GM21390 (cell line): Measurements from ENCODE around the gene NPSR1.
"Not testable (repeated sequence)": the region's sequence is repeated elsewhere in the genome, so short reads cannot be mapped to it uniquely, and the experiment has no call there.

ENCODE experiments used
- ATAC-seq: cut with Tn5 transposase; IDR thresholded peaks from one replicate; pipeline ENCODE4 v1.9.1; 2021; ENCODE audit not compliant: unreplicated experiment

NPSR1 gene

DNA sequence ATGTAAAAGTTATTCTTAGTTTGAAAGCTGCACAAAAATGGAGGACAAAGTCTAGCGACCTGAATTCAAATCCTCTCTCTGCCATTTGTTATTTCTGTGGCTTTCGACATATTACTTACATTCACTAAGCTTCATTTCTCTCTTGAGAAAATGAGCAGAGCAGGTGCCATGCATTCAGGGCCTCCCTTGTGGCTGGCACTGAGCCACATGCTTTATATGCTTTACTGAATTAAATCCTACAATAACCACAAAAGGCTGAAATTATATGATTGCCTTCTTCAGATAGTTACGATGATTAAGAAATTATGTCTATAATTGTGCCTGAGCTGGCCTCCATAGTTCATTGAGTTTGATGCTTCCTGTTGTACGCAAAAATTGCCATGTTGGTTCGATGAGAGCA, 98.7 kb downstream of the NPSR1 start:
- no peak for ATAC-seq

DNA sequence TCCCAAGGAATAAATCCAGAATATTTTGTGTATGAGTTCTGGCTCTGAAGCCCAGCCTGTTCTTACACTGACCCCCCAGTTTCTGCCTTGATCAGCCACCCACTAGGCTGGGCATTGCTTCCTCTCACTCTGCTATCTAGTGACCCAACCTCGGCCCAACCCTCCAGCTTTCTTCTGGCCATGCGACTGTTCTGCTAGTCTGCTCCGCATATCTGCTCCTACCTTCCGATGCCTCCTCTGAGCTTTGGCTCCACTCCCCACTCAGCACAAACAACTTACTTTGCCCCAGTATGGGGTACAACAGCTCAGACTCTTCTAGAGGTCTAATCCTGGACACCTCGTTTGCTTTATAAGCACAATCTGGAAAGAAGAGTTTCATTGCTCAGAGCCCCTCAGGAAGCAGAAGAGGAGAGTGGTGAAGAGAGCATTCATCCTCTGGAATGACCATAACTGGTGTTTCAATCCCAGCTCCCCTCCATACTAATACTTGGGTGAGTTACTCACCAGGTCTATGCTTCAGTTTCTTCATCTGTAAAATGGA, 99.6 kb downstream of the NPSR1 start:
- ATAC-seq: no peak

DNA sequence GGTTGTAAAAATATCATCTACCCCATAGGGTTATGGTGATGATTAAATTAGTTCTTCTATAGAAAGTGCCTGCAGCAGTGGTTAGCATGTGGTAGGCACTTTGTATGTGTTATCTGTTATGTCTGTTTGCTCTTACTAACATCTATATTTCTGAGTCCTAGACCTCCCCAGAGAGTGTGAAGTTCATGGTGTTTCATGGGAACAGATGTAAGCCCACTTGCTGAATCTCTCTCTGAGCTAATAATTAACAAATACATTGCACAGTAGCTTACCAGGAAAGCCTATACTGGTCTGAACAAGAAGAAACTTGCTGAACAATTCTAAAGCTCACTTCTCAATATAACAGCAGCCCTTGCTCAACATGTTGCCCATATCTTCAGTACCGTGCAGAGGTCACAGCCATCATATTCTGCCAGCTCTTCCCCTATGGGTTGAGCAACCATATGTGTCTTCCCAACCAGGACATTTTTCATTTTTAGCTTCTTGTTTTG, 100.1 kb downstream of the NPSR1 start:
- no peak for ATAC-seq

DNA sequence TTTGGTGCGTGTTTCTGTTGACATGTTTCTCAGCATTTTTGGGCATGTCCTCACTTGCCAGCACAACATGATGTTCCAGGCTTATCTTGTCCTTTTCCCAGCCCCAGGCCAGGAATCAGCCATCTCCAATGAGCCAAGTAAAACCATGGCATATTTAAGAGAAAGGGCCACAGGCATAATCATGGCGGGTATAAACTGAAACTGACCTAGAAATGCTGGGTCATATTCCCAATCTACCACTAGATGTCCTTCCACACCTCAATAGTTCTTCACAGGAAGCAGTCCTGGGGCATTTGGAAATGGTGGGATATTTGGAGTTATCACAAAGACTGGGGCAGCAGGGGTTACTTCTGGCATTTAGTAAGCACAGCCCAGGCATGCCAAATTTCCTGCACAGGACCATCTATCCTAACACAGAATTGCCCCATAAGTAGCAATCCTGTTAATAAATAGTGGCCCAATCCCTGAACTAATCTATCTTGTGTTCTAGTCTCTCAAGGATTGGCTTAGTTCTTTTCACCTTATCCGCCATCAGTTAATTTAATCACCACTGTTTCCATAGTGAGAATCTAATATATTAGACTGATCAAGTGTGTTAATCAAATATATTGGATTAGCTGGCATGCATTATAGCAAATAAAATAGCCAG, 101.6 kb downstream of the NPSR1 start:
- peak; percentile 55 for ATAC-seq

DNA sequence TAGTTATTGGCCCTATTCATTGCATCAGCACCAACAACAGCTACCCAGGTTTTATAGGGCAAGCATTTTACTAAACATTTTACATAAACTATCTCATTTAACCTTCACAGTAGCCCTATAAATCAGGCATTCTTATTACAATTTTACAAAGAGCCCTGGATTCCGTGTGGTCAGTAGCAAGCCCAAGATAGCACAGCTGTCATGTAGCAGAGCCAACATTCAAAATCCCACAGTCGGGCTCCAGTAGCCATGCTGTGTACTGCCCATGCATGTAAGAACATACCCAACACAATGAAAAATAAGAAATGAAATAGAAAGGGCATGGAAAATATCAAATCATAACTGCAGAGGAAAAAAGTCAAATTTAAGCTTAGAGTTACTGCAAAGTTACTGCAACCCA, 102.3 kb downstream of the NPSR1 start:
- no peak for ATAC-seq

DNA sequence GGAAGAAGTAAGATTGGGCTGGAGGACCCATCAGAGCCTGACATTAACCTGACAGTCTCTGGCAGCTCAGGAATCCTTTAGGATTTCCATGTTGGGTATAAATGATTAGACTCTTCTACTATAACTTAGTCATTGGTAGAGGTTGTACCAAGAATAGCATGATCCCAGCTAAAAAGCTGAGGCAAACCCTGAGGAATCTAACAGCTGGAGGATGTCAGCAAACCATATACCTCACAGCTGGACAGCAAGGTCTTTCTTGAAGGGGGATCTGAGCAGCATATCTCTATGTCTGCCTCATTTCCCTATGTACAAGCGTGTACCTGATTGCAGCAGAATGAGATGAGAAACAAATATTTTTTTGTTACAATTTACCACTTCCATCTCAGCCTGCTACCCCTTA, 103.2 kb downstream of the NPSR1 start:
- no peak for ATAC-seq

DNA sequence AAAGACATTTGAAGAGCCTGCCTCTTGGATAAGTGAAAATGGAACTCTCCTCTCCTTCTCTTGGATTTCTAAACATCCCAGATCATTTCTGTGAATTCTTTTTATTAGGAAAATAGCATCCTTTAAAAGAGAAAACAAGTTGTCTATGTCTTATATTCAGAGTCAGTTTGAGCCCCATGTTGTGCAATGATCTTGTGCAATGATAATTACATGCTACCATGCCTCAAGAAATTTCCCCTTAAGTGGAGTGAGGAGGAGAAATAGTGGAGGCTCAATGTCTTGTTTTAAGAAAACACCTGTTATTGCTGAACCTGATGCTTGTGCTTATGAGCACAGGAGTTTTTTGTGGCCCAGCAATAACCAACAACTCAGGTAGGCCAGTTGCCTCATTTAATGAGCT, 103.6 kb downstream of the NPSR1 start:
- ATAC-seq: no peak

DNA sequence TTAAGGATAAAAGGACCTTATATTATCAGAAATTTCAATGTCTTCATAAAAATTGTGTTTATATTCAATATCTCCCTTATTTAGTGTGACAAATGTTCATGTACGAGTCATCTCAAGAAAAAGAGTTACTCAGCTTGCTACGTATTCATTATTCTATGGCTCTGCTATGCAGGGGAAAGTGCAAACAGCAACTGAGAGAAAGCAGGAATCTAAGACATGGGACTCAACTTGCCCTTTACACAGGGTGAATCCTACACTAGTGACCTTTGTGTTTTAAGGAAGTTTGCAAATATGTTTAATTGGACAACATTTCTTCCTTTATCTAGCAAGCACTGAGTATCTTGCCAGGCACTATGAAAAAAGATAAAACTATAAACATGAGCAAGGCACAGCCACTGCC, 104.7 kb downstream of the NPSR1 start:
- no peak for ATAC-seq

DNA sequence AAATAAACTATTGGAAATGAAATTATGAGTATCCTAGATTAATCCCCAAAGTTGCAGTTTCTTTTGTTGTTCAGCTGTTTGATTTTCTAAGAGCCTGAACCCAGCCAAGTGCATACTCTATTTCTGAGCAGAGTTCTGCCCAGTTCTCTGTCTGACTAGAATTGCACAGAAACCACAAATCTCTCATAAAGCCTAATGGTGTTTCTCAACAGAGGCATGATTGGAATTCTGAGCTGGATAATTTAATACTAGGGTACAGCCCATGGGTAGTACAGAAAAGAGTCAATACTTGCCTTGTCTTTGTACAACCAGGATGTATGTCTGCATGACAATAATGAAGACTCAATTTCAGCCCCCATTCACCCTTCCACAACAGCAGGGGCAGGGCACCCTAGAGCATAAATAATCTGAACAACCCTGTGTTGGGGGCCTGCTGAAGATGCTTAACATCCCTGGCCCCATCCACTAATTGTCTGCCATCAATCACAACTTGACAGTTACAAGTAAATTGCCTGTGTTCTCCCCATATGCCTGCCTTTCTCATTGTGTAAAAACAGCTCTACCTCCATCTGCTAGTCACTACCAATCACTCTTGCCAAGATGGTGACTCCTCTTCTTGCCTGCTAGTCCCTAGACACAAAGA, 114.4 kb downstream of the NPSR1 start:
- ATAC-seq: no peak

DNA sequence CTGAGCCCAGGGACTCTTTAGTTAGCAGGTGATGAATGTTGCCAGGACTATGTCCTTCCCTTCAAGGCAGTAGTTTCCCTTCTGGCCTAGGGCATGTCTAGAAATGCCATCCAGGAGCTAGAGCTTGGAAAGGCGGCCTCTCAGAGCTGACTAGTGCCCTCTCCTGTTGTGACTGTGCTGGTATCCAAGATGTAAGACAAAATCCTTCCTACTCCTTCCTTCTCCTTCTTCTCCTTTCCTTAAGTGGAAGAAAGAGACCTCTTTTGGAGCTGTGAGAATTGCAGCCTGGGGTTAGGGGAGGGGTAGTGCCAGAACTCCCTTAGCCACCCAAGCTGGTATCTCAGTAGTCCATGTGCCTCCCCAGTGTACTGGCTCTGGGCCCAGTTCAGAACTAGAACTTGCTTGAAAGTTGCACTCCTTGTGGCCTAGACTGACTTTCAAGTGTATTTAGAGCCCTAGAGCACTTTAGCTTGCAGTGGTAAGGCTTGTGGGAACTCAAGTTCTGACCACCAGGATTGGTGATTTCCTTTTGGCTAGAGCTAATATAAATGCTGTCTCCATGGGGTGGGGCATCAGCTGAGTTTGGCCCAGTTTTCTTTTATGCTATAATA, 118.8 kb downstream of the NPSR1 start:
- no peak for ATAC-seq

DNA sequence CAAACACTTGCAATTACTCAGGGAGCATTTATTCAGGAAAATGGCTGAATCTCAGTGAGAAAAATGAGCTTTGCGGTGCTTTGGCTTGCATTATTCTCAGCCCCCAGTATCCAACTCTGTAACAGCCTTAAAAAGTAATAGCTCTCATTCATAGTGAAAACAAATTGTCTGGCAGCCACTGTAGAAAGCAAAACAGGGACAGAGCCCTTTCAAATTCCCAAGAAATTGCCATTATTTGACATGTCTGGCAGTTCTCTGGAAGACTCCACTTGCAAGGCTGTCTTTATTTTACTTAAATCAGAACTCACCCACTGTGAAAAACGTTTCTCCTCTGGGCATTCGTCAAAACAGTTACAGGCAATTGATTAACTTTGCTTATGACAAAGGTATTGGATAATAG, 122.5 kb downstream of the NPSR1 start:
- no peak for ATAC-seq

DNA sequence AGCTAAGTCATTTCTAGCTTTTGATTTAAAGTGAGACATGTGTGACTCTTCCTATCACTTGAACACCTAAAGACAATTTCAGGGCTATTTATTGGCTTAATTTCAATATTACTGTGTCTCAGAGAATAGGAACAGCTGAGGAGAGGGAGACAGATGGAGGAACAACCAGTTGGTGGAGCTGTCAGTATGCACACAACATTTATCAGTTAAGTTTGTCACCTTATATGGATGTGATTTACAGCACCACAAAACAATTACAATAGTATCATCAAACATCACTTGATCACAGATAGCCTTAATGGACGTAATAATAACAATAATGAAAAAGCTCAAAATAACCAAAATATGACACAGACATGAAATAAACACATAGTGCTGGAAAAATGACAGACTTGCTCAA, 129.6 kb downstream of the NPSR1 start:
- ATAC-seq: no peak

DNA sequence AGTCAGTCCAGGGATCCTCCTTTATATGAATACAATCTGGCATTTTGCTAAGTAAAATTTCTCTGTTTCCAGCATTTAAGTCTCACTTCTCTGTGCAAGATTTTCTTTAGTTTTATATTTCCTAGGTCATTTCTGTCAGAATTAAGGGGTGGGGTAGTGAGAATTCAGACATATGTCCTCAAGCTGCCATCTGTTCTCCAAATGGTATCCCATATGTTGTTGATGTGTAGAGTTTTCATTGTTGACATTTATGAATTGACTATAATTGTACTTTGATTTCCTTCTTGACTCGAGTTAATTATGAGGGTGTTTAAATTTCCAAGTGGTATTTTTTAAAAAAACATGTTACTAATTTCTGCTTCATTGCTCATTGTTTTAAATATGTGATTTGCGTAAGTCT, 148.8 kb downstream of the NPSR1 start:
- ATAC-seq: no peak

DNA sequence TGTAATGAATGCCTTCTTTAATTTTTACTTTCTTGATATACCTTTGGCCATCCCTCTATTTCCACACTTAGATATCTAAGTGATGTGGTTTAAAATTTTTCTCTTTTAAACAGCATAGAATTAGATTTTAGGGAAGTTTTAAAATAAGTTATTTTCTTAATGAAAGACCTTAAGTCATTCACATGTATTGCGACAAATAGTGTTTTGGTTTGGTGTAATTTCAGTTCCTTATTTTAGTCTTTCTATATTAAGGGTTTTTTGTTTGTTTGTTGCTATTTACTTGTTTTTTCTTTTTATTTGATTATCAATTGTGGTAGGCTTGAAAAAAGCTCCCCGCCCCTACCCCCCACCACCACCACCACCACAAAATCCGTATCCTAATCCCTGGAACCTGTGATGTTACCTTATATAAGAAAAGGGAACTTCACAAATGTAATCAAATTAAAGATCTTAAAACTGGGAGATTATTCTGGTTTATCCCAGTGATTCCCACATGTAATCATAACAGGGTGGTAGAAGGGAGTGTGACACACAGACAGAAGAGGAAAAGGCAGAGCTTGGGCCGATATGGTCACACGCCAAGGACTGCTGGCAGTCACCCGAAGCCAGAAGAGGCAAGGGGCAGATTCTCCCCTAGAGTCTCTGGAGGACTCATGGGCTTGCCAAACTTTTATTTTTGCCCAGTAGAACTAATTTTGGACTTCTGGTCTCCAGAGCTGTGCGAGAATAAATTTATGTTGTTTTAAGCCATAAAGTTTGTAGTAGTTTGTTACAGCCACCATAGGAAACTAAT, 149.7 kb downstream of the NPSR1 start:
- ATAC-seq: no peak

DNA sequence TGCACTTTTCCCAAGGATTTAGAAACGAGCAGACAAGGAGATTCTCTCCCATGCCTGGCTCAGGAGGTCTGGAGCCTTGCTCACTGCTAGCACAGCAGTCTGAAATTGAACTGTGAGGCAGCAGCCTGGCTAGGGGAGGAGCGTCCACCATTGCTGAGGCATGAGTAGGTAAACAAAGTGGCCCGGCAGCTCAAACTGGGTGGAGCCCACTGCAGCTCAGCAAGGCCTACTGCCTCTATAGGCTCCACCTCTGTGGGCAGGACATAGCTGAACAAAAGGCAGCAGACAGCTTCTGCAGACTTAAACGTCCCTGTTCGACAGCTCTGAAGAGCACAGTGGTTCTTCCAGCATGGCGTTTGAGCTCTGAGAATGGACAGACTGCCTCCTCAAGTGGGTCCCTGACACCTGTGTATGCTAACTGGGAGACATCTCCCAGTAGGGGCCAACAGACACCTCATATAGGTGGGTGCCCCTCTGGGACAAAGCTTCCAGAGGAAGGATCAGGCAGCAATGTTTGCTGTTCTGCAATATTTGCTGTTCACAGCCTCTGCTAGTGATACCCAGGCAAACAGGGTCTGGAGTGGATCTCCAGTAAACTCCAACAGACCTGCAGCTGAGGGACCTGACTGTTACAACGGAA, 156.3 kb downstream of the NPSR1 start:
- not testable (repeated sequence) for ATAC-seq

DNA sequence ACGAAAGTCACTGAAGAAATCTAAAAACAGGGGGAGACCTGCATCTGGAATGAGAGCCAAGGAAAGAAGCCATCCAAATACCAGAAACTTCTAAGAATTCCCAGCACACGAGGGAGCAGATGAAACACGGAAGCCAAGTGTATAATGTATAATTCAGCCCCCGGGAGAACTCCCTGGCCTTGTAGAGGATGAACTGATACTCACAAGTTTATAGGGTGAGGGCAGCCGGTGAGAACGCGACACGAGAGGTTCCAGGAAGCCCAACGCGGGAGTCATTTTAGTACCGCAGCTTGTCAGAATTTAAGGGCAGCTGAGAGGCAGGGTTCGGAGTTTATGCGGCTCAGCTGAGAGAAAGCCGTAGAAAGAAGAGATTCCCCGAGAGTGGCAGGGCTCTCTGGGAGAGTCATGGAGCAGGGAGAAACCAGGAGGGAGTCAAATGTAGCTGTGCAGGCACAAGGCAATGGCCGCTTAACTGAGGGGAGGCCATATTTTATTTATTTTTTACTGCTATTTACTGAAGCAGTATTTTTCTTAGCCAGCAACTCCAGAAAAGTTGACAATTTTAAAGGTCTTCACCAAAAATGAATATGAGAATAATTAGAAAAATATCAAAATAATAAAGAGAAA, 164.0 kb downstream of the NPSR1 start:
- no peak for ATAC-seq

DNA sequence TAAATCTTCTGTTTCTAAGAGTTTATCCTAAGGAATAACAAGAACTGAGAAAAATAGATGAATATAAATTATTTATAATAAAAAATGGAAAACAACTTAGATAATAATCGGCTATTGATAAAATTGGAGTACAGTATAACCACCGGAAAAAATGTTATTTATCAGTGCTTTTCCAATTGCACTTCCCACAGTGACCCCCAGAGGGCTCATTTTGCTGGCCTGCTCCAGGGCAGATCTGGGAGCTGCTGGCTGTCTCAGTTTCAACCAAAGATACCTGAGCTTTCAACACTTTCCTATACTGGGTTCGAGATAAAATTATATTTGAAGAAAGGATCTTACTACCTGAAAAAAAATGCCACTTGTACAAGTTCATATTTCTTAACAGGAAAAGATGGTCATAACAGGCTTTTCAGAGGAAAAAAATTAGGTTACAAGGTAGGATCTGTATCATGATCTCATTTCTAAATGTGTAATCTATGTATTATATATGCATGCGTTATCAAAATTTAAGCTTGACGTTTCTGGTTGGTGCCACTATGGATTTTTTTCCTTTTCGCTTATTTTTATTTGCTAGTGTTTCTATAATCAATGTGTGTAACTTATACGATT, 165.7 kb downstream of the NPSR1 start:
- peak; percentile 93 for ATAC-seq

DNA sequence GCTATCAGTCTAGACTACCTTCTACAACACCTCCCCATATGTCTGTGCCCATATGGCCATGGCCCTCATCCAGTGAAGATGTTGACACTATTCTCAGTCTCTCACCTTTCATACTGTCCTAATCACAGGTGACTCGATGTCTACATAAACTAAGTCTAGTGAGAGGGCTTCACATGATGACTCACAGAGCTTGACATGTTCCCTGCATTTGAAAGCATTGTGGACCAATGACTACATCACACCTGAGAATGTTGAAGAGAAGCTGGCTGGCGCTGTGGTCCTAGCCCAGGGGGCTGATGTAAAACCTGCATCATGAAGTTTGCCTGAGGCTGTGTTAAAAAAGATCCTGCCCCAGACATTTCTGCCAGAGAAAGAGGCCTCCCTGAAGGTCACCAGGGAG, 167.2 kb downstream of the NPSR1 start:
- ATAC-seq: no peak

DNA sequence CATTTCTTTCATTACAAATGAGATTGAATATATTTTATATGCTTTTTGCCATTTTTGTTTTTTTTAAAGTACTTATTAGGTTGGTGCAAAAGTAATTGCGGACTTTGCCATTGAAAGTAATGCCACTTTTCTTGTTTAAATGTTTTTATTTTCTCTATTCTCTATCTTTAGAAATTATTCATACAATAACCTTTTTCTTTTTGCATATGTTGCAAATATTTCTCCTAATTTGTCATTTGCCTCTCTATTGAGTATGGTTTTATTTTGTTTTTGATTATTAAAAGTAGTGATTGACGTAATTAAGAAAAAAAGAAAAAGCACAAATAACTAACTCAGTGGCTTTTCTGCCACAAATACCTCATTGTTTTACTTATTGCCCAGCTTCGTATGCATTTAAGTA, 172.4 kb downstream of the NPSR1 start:
- no peak for ATAC-seq

DNA sequence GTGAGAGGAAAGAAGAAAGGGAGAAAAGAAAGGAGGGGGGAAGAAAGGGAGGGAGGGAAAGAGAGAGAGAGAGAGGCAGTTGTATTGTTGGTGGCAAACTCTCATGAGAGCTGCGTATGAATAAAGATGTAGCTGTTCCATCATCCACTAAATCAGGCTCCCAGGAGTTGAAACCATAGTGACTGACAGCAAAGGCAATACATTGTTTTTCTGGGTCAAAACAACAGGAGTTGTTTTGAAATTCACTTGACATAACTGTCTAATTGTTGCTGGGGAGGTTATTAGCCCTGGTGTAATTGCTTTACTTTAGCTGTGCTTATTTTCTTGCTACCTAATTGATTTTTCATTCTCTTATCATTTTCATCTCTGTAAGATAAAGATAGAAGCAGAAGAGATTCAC, 173.4 kb downstream of the NPSR1 start:
- ATAC-seq: no peak
